Hepatocyte (in vitro differentiated cells): ENCODE measurements around the gene CSNK1G3.

ENCODE experiments used
- EZH2 ChIP-seq: fragments of 200-600 bp; sonication (generic); IDR thresholded peaks from 2 replicates; pipeline ENCODE4 v1.6.1; 2016; ENCODE audit warnings: antibody characterized with exemption, mild to moderate bottlenecking, borderline replicate concordance
- EZH2phosphoT487 ChIP-seq: fragments of 200-600 bp; sonication (generic); IDR thresholded peaks from one replicate; pipeline ENCODE4 v1.6.1; 2018; ENCODE audit warnings: antibody characterized with exemption, mild to moderate bottlenecking, low read depth, moderate library complexity; ENCODE audit not compliant: unreplicated experiment, severe bottlenecking
- TF ChIP-seq, protein P1 (sequence below): fragments of 200-600 bp; sonication (generic); IDR thresholded peaks from 2 replicates; pipeline ENCODE4 v1.5.1; 2016; ENCODE audit warnings: antibody characterized with exemption, mild to moderate bottlenecking; ENCODE audit not compliant: poor library complexity

DNA sequence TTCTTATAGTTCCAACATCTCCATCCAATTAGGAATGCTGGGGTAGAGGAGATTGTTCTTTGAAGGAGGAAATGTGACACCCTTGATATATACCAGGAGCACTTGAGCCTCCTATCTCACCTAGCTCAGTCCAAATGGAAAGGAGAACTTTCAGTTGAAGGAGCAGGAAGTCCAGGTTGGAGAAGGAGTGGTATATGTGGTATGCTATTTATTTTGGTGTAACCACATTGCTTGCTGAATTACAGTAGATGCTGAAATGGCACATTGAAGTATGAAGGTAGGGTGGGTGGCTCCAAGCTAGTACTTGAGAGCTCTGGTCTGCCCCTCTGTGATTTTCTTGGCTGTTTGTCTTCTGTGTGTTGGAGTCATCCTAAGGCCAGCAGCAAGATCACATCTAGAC is 6.1 kb downstream of the CSNK1G3 start:
- TF ChIP-seq EZH2phosphoT487 (no peak), EZH2 (no peak)
- TF ChIP-seq, protein P1, sequence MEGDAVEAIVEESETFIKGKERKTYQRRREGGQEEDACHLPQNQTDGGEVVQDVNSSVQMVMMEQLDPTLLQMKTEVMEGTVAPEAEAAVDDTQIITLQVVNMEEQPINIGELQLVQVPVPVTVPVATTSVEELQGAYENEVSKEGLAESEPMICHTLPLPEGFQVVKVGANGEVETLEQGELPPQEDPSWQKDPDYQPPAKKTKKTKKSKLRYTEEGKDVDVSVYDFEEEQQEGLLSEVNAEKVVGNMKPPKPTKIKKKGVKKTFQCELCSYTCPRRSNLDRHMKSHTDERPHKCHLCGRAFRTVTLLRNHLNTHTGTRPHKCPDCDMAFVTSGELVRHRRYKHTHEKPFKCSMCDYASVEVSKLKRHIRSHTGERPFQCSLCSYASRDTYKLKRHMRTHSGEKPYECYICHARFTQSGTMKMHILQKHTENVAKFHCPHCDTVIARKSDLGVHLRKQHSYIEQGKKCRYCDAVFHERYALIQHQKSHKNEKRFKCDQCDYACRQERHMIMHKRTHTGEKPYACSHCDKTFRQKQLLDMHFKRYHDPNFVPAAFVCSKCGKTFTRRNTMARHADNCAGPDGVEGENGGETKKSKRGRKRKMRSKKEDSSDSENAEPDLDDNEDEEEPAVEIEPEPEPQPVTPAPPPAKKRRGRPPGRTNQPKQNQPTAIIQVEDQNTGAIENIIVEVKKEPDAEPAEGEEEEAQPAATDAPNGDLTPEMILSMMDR = no peak
